Neural progenitor cell (in vitro differentiated cells): ENCODE measurements around the gene ASIC1. TPM values are rescaled to one million over a fixed set of nuclear protein-coding genes. Genes with fewer than 3 reads are reported as not detected.

Experiments used
- DNase-seq: peaks from one replicate; pipeline ENCODE4 v3.0.0-alpha.2; 2016; ENCODE audit warnings: low spot score
- H2AFZ ChIP-seq: fragments of 200-600 bp; sonication (generic); replicated peaks from 2 replicates; pipeline ENCODE4 v1.6.1; 2016; ENCODE audit warnings: antibody characterized with exemption
- H3F3A ChIP-seq: fragments of 200-600 bp; sonication (generic); 2 replicates; pipeline ENCODE4 v1.6.1; 2016; ENCODE audit warnings: antibody characterized with exemption, low read depth
- H3K27ac ChIP-seq: fragments of 200-600 bp; sonication (generic); 2 replicates; pipeline ENCODE4 v1.5.1; 2016; ENCODE audit warnings: mild to moderate bottlenecking
- H3K27me3 ChIP-seq: fragments of 200-600 bp; sonication (generic); 2 replicates; pipeline ENCODE4 v1.6.1; 2016; ENCODE audit warnings: mild to moderate bottlenecking, moderate library complexity
- H3K36me3 ChIP-seq: fragments of 200-600 bp; sonication (generic); 2 replicates; pipeline ENCODE4 v1.5.1; 2016
- H3K4me1 ChIP-seq: fragments of 200-600 bp; sonication (generic); 2 replicates; pipeline ENCODE4 v1.6.1; 2016; ENCODE audit warnings: mixed run types
- H3K4me2 ChIP-seq: fragments of 200-600 bp; sonication (generic); 2 replicates; pipeline ENCODE4 v1.6.1; 2016
- H3K4me3 ChIP-seq: fragments of 200-600 bp; sonication (generic); 2 replicates; pipeline ENCODE4 v1.5.1; 2016
- H3K79me2 ChIP-seq: fragments of 200-600 bp; sonication (generic); 2 replicates; pipeline ENCODE4 v1.6.1; 2016; ENCODE audit warnings: low read depth
- H3K9ac ChIP-seq: fragments of 200-600 bp; sonication (generic); 2 replicates; pipeline ENCODE4 v1.6.1; 2016
- H3K9me3 ChIP-seq: fragments of 200-600 bp; sonication (generic); 2 replicates; pipeline ENCODE4 v1.5.1; 2016; ENCODE audit warnings: low read depth
- H4K20me1 ChIP-seq: fragments of 200-600 bp; sonication (generic); 2 replicates; pipeline ENCODE4 v1.6.1; 2016; ENCODE audit warnings: low read depth
- H3K27ac Mint-ChIP-seq: 3 replicates; pipeline ENCODE4 v1.8.0; 2021; ENCODE audit warnings: mixed read lengths
- H3K27me3 Mint-ChIP-seq: 2 replicates; pipeline ENCODE4 v1.8.0; 2022; ENCODE audit warnings: low read depth, mild to moderate bottlenecking, inconsistent platforms, moderate library complexity, mixed read lengths; ENCODE audit not compliant: insufficient read depth
- H3K36me3 Mint-ChIP-seq: 3 replicates; pipeline ENCODE4 v1.8.0; 2021; ENCODE audit warnings: mixed read lengths
- H3K4me1 Mint-ChIP-seq: 3 replicates; pipeline ENCODE4 v1.8.0; 2021; ENCODE audit warnings: mixed read lengths
- H3K4me3 Mint-ChIP-seq: 3 replicates; pipeline ENCODE4 v1.8.0; 2021; ENCODE audit warnings: mild to moderate bottlenecking, moderate library complexity, mixed read lengths
- H3K9me3 Mint-ChIP-seq: 3 replicates; pipeline ENCODE4 v1.8.0; 2020; ENCODE audit warnings: mixed read lengths
- CTCF ChIP-seq: fragments of 200-600 bp; sonication (generic); IDR thresholded peaks from 2 replicates; pipeline ENCODE4 v1.5.1; 2017; ENCODE audit warnings: antibody characterized with exemption, mild to moderate bottlenecking
- EZH2 ChIP-seq: fragments of 200-600 bp; sonication (generic); IDR thresholded peaks from 2 replicates; pipeline ENCODE4 v1.6.1; 2017; ENCODE audit warnings: antibody characterized with exemption, mild to moderate bottlenecking, moderate library complexity
- EZH2phosphoT487 ChIP-seq: fragments of 200-600 bp; sonication (generic); IDR thresholded peaks from 2 replicates; pipeline ENCODE4 v1.6.1; 2017; ENCODE audit warnings: antibody characterized with exemption
- total RNA-seq: library from RNA; depleted of rRNA; stranded (reverse); fragments of >200 nt; gene quantifications from 2 replicates; pipeline ENCODE4 v1.2.3, GENCODE V29; 2015; ENCODE audit warnings: low replicate concordance

Gene ASIC1
- total RNA-seq, 1 donor from 2014 or later, result 2.5 TPM

GRCh38 chr12:50043308-50043707, 14.1 kb upstream of the ASIC1 start:
- peaks cover 2% of the 10 kb centered on the region for H3K27me3 ChIP-seq
- H3K36me3 ChIP-seq, result no peaks in the 10 kb centered on the region
- no peak overlapping the region for H2AFZ ChIP-seq
- H3K27me3 Mint-ChIP-seq, result peaks cover 15% of the 10 kb centered on the region
- H3K36me3 Mint-ChIP-seq, result no peaks in the 10 kb centered on the region
- H3K4me2 ChIP-seq, result no peak overlapping the region
- H3K9me3 ChIP-seq, result no peaks in the 10 kb centered on the region
- H3K27ac ChIP-seq, result no peak overlapping the region
- DNase-seq, result no peak
- H3F3A ChIP-seq, result no peaks in the 10 kb centered on the region
- TF ChIP-seq EZH2 (no peak), EZH2phosphoT487 (no peak), CTCF (no peak)
- H3K9me3 Mint-ChIP-seq, result no peaks in the 10 kb centered on the region
- H3K9ac ChIP-seq, result no peak overlapping the region
- H3K4me1 ChIP-seq, result peaks cover 3% of the 10 kb centered on the region
- H3K4me1 Mint-ChIP-seq, result peaks cover 23% of the 10 kb centered on the region
- H3K4me3 Mint-ChIP-seq, result no peak overlapping the region
- no peak overlapping the region for H3K4me3 ChIP-seq
- no peaks in the 10 kb centered on the region for H4K20me1 ChIP-seq
- no peak overlapping the region for H3K27ac Mint-ChIP-seq
- no peaks in the 10 kb centered on the region for H3K79me2 ChIP-seq

GRCh38 chr12:50043854-50044253, 13.5 kb upstream of the ASIC1 start:
- Mint-ChIP-seq H3K9me3 (no peaks in the 10 kb centered on the region), H3K4me3 (no peak overlapping the region), H3K36me3 (no peaks in the 10 kb centered on the region), H3K4me1 (peaks cover 23% of the 10 kb centered on the region), H3K27ac (no peak overlapping the region), H3K27me3 (peaks cover 13% of the 10 kb centered on the region)
- Histone ChIP-seq H4K20me1 (no peaks in the 10 kb centered on the region), H3K36me3 (no peaks in the 10 kb centered on the region), H3K9ac (no peak overlapping the region), H3K4me1 (peaks cover 3% of the 10 kb centered on the region), H3K27ac (no peak overlapping the region), H3K79me2 (no peaks in the 10 kb centered on the region), H3K9me3 (no peaks in the 10 kb centered on the region), H3K4me3 (no peak overlapping the region), H3K4me2 (no peak overlapping the region), H3K27me3 (peaks cover 7% of the 10 kb centered on the region), H3F3A (no peaks in the 10 kb centered on the region), H2AFZ (no peak overlapping the region)
- no peak for DNase-seq
- TF ChIP-seq CTCF (no peak), EZH2phosphoT487 (no peak), EZH2 (no peak)

- TF ChIP-seq EZH2phosphoT487, result no peak
- TF ChIP-seq CTCF, result no peak
- no peak for TF ChIP-seq EZH2
- no peak for DNase-seq
- Histone ChIP-seq H3K4me3 (no peak overlapping the region), H3K4me2 (no peak overlapping the region), H3K9me3 (no peaks in the 10 kb centered on the region), H2AFZ (no peak overlapping the region), H4K20me1 (no peaks in the 10 kb centered on the region), H3K36me3 (no peaks in the 10 kb centered on the region), H3K27me3 (peaks cover 36% of the 10 kb centered on the region), H3K27ac (no peak overlapping the region), H3K79me2 (no peaks in the 10 kb centered on the region), H3K9ac (no peak overlapping the region), H3K4me1 (peaks cover 18% of the 10 kb centered on the region), H3F3A (peaks cover 19% of the 10 kb centered on the region)
- no peaks in the 10 kb centered on the region for H3K36me3 Mint-ChIP-seq
- no peak overlapping the region for H3K4me3 Mint-ChIP-seq
- H3K4me1 Mint-ChIP-seq, result peaks cover 21% of the 10 kb centered on the region
- peaks cover 14% of the 10 kb centered on the region for H3K27me3 Mint-ChIP-seq
- no peaks in the 10 kb centered on the region for H3K9me3 Mint-ChIP-seq
- no peak overlapping the region for H3K27ac Mint-ChIP-seq
Observed at GRCh38 chr12:50047693-50048250, 9.6 kb upstream of the ASIC1 start.
